Osteoblast (primary cell): ENCODE data around the gene THOC2. TPM values are rescaled to one million over a fixed set of nuclear protein-coding genes. Genes with fewer than 3 reads are reported as not detected.

ENCODE experiments used
- DNase-seq: peaks from one replicate; pipeline ENCODE4 v3.0.0; 2011; ENCODE audit warnings: low spot score, mixed read lengths; ENCODE audit not compliant: insufficient read length; ENCODE audit errors: missing footprints
- H2AFZ ChIP-seq: 2 replicates; pipeline ENCODE4 v1.6.0; 2011; ENCODE audit warnings: mild to moderate bottlenecking, low read length
- H3K27ac ChIP-seq: 2 replicates; pipeline ENCODE4 v1.5.1; 2011; ENCODE audit warnings: mild to moderate bottlenecking, low read depth, low read length, moderate library complexity
- H3K27me3 ChIP-seq: 2 replicates; pipeline ENCODE4 v1.6.0; 2012; ENCODE audit warnings: mild to moderate bottlenecking, control low read depth, inconsistent platforms, low read length, moderate library complexity; ENCODE audit not compliant: insufficient read depth
- H3K36me3 ChIP-seq: 2 replicates; pipeline ENCODE4 v1.5.1; 2011; ENCODE audit warnings: mild to moderate bottlenecking, low read length, control low read depth, moderate library complexity; ENCODE audit not compliant: insufficient read depth
- H3K4me1 ChIP-seq: 2 replicates; pipeline ENCODE4 v1.5.1; 2011; ENCODE audit warnings: mild to moderate bottlenecking, low read length, control low read depth, moderate library complexity; ENCODE audit not compliant: insufficient read depth
- H3K4me2 ChIP-seq: 2 replicates; pipeline ENCODE4 v1.6.0; 2011; ENCODE audit warnings: mild to moderate bottlenecking, low read length; ENCODE audit not compliant: insufficient read depth
- H3K4me3 ChIP-seq: fragments of 200-600 bp; sonication (generic); 3 replicates; pipeline ENCODE4 v1.5.1; 2012; ENCODE audit warnings: mild to moderate bottlenecking, low read length, inconsistent platforms; ENCODE audit not compliant: insufficient read depth
- H3K79me2 ChIP-seq: 2 replicates; pipeline ENCODE4 v1.6.0; 2012; ENCODE audit warnings: mild to moderate bottlenecking, low read length, control low read depth, inconsistent platforms; ENCODE audit not compliant: insufficient read depth
- H3K9me3 ChIP-seq: 2 replicates; pipeline ENCODE4 v1.5.1; 2011; ENCODE audit warnings: low read depth, low read length, control low read depth
- H4K20me1 ChIP-seq: 2 replicates; pipeline ENCODE4 v1.6.0; 2012; ENCODE audit warnings: mild to moderate bottlenecking, low read length, control low read depth; ENCODE audit not compliant: insufficient read depth
- small RNA-seq: library from RNA; depleted of rRNA; stranded (forward); fragments of <200 nt; gene quantifications from one replicate; pipeline ENCODE3, GENCODE V24; 2012
- total RNA-seq: library from RNA; depleted of rRNA; stranded (reverse); fragments of >200 nt; gene quantifications from 2 replicates; pipeline ENCODE4 v1.2.3, GENCODE V29; 2012
- TF ChIP-seq, protein P1 (sequence below): IDR thresholded peaks from 2 replicates; pipeline ENCODE4 v1.5.1; 2011; ENCODE audit warnings: mild to moderate bottlenecking, low read depth, low read length, moderate library complexity; ENCODE audit errors: extremely low read depth

The THOC2 gene
- total RNA-seq, 1 donor = 71.7 TPM

DNA sequence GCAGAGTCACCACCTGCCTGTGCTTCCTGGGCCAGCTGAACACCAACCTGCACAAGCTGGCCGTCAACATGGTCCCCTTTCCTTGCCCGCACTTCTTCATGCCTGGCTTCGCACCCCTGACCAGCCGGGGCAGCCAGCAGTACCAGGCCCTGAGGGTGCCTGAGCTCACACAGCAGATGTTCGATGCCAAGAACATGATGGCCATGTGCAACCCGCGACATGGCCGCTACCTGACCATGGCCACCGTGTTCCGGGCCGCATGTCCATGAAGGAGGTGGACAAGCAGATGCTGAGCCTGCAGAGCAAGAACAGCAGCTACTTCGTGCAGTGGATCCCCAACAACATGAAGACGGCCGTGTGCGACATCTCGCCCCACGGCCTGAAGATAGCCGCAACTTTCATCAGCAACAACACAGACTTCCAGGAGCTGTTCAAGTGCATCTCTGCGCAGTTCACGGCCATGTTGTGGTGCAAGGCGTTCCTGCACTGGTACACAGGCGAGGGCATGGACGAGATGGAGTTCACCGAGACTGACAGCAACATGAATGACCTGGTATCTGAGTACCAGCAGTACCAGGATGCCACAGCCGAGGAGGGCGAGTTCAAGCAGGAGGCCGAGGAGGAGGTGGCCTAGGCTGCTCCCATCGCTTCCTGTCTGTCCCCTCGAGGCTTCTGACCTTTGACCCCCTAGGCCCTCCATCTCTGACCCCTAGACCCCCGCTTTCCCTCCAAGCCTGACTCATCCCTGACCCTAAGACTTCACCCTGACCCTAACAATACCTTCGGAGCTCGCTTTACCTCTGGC, 170.3 kb downstream of the THOC2 start:
- no peak for DNase-seq
- Histone ChIP-seq H4K20me1 (no peaks in the 10 kb centered on the region), H3K27ac (no peak overlapping the region), H3K79me2 (no peaks in the 10 kb centered on the region), H3K36me3 (no peaks in the 10 kb centered on the region), H3K4me3 (no peak overlapping the region), H3K27me3 (no peaks in the 10 kb centered on the region), H2AFZ (no peak overlapping the region), H3K4me2 (no peak overlapping the region), H3K4me1 (no peaks in the 10 kb centered on the region), H3K9me3 (peaks cover 3% of the 10 kb centered on the region)
- TF ChIP-seq, protein P1, sequence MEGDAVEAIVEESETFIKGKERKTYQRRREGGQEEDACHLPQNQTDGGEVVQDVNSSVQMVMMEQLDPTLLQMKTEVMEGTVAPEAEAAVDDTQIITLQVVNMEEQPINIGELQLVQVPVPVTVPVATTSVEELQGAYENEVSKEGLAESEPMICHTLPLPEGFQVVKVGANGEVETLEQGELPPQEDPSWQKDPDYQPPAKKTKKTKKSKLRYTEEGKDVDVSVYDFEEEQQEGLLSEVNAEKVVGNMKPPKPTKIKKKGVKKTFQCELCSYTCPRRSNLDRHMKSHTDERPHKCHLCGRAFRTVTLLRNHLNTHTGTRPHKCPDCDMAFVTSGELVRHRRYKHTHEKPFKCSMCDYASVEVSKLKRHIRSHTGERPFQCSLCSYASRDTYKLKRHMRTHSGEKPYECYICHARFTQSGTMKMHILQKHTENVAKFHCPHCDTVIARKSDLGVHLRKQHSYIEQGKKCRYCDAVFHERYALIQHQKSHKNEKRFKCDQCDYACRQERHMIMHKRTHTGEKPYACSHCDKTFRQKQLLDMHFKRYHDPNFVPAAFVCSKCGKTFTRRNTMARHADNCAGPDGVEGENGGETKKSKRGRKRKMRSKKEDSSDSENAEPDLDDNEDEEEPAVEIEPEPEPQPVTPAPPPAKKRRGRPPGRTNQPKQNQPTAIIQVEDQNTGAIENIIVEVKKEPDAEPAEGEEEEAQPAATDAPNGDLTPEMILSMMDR = no peak

DNA sequence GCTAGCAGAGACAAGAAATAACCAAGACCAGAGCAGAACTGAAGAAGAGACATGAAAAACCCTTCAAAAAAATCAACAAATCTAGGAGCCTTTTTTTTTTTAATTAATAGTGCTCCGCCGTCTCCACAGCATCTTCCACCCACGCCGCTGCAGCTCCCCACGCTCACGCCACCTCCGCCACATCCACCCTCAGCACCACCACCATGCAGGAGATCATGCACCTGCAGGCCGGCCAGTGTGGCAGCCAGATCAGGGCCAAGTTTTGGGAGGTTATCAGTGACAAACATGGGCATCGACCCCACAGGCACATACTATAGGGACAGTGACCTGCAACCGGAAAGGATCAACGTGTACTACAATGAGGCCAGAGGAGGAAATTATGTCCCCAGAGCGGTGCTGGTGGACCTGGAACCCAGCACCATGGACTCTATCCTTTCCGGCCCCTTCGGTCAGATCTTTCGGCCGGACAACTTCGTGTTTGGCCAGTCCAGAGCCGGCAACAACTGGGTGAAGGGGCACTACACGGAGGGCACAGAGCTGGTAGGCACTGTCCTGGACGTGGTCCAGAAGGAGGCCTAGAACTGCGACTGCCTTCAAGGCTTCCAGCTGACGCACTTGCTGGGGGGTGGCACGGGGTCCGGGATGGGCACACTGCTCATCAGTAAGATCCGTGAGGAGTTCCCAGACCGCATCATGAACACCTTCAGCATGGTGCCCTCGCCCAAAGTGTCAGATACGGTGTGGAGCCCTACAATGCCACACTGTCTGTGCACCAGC, 171.2 kb downstream of the THOC2 start:
- Histone ChIP-seq H3K9me3 (peaks cover 3% of the 10 kb centered on the region), H3K4me2 (no peak overlapping the region), H3K4me1 (no peaks in the 10 kb centered on the region), H3K4me3 (no peak overlapping the region), H4K20me1 (no peaks in the 10 kb centered on the region), H2AFZ (no peak overlapping the region), H3K27ac (no peak overlapping the region), H3K36me3 (no peaks in the 10 kb centered on the region), H3K79me2 (no peaks in the 10 kb centered on the region), H3K27me3 (no peaks in the 10 kb centered on the region)
- no peak for DNase-seq
- TF ChIP-seq, protein P1 = no peak

DNA sequence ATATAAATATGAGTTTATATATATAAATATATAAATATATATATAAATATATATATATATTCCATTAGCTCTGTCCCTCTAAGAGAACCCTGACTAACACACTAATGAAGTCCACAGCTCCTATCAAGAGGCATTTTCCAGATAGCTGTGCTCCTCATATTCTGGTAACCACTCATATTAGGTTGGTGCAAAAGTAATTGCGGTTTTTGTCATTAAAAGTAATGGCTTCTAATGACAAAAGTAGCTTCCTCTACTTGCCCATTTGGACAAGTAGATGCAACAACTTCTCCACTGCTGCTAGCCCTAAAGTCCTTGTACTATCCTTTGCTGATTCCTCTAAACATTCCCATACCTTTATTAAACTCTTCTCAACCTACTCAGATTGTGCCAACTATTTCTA, 182.0 kb downstream of the THOC2 start:
- no peaks in the 10 kb centered on the region for H3K27me3 ChIP-seq
- TF ChIP-seq, protein P1 = no peak

More for the DNA sequence above, 182.0 kb downstream of the THOC2 start:
- no peaks in the 10 kb centered on the region for H3K9me3 ChIP-seq
- no peak for DNase-seq
- no peaks in the 10 kb centered on the region for H3K4me1 ChIP-seq
- H3K4me3 ChIP-seq = no peak overlapping the region
- H3K79me2 ChIP-seq = no peaks in the 10 kb centered on the region
- no peak overlapping the region for H3K27ac ChIP-seq
- H4K20me1 ChIP-seq = no peaks in the 10 kb centered on the region
- H2AFZ ChIP-seq = no peak overlapping the region
- no peaks in the 10 kb centered on the region for H3K36me3 ChIP-seq
- no peak overlapping the region for H3K4me2 ChIP-seq

Small RNAs within 50 kb of the gene (small RNA-seq; reads per million reads assigned to genes)
- gene AL030996.1 (0.22 reads per million), gene RNU7-69P (not detected)

Other genes with a start within 250 kb of the THOC2 start
- 45.6 and 47.4 TPM in 2 replicates for gene XIAP, start 127.0 kb upstream of the THOC2 start, total RNA-seq
- gene STAG2, start 228.7 kb upstream of the THOC2 start, total RNA-seq = 84.3 and 91.2 TPM in 2 replicates